Measurements from ENCODE around the gene PRPF18. TPM values are rescaled to one million over a fixed set of nuclear protein-coding genes. Genes with fewer than 3 reads are reported as not detected.

The PRPF18 gene
- total and polyA plus RNA-seq, 7 experiments from 2014 or later = 20.2 to 42.8 (median 28.8) TPM

- H3K27me3 ChIP-seq (ENCODE audit: control insufficient read depth in 2 of 2, insufficient read depth in 2 of 2, low read length in 2 of 2) = no peaks in the 10 kb centered on the region
- no peak overlapping the region for H3K27ac Mint-ChIP-seq
These were observed 46.2 kb downstream of the PRPF18 start for GRCh38 chr10:13632884-13633440.

GRCh38 chr10:13633689-13634088, 46.9 kb downstream of the PRPF18 start:
- peak overlapping the region in 2 of 9 donors; percentile 0 to 26 for H3K27ac Mint-ChIP-seq

More at GRCh38 chr10:13632884-13633440, 46.2 kb downstream of the PRPF18 start:
- Mint-ChIP-seq H3K4me1 (peaks cover 0 to 7% (median 0%) of the 10 kb centered on the region in 7 donors), H3K9me3 (no peaks in the 10 kb centered on the region), H3K36me3 (peaks cover 15 to 69% (median 28%) of the 10 kb centered on the region in 5 donors), H3K4me3 (no peak overlapping the region), H3K27me3 (no peaks in the 10 kb centered on the region)
- intact Hi-C loops (cut with micrococcal nuclease) = no loop called here
- no peak overlapping the region for H3K4me3 ChIP-seq (ENCODE audit: low read length)
- no peak for DNase-seq
- H3K9me3 ChIP-seq (ENCODE audit: control insufficient read depth in 2 of 3, low read length in 3 of 3) = no peaks in the 10 kb centered on the region
- H3K4me1 ChIP-seq (ENCODE audit: control insufficient read depth in 2 of 2, insufficient read depth in 2 of 2, low read length in 2 of 2) = no peaks in the 10 kb centered on the region
- ATAC-seq = no peak
- POLR2A ChIA-PET = no interaction called here
- H3K36me3 ChIP-seq (ENCODE audit: control insufficient read depth in 2 of 3, insufficient read depth in 3 of 3, low read length in 3 of 3) = peaks cover 0 to 53% (median 0%) of the 10 kb centered on the region in 3 experiments
- CTCF ChIA-PET = no interaction called here
- no peak overlapping the region for H3K27ac ChIP-seq (ENCODE audit: low read depth, low read length)

GRCh38 chr10:13634207-13634606, 47.4 kb downstream of the PRPF18 start:
- H3K9me3 ChIP-seq (ENCODE audit: control insufficient read depth in 2 of 3, low read length in 3 of 3) = no peaks in the 10 kb centered on the region
- Mint-ChIP-seq H3K4me3 (no peak overlapping the region), H3K27me3 (no peaks in the 10 kb centered on the region), H3K36me3 (peaks cover 19 to 75% (median 40%) of the 10 kb centered on the region in 5 donors), H3K9me3 (peaks cover 0 to 2% (median 0%) of the 10 kb centered on the region in 11 donors), H3K27ac (no peak overlapping the region), H3K4me1 (peaks cover 0 to 7% (median 0%) of the 10 kb centered on the region in 7 donors)
- no peak for ATAC-seq
- peaks cover 0 to 59% (median 0%) of the 10 kb centered on the region in 3 experiments for H3K36me3 ChIP-seq (ENCODE audit: control insufficient read depth in 2 of 3, insufficient read depth in 3 of 3, low read length in 3 of 3)
- ChIA-PET CTCF (interaction anchor here (0.5 kb wide), 1 partner anchor 31 kb away, joined by 3 read pairs; no protein-coding TSS in a partner anchor), POLR2A (no interaction called here)
- H3K4me1 ChIP-seq (ENCODE audit: control insufficient read depth in 2 of 2, insufficient read depth in 2 of 2, low read length in 2 of 2) = no peaks in the 10 kb centered on the region
- H3K27me3 ChIP-seq (ENCODE audit: control insufficient read depth in 2 of 2, insufficient read depth in 2 of 2, low read length in 2 of 2) = no peaks in the 10 kb centered on the region
- H3K4me3 ChIP-seq (ENCODE audit: low read length) = no peak overlapping the region
- no peak overlapping the region for H3K27ac ChIP-seq (ENCODE audit: low read depth, low read length)
- no peak for DNase-seq
- intact Hi-C loops (cut with micrococcal nuclease) = no loop called here

More at GRCh38 chr10:13633689-13634088, 46.9 kb downstream of the PRPF18 start:
- H3K27me3 Mint-ChIP-seq = no peaks in the 10 kb centered on the region
- H3K27ac ChIP-seq (ENCODE audit: low read depth, low read length) = no peak overlapping the region
- no peak overlapping the region for H3K4me3 Mint-ChIP-seq
- H3K4me3 ChIP-seq (ENCODE audit: low read length) = no peak overlapping the region
- H3K9me3 ChIP-seq (ENCODE audit: control insufficient read depth in 2 of 3, low read length in 3 of 3) = no peaks in the 10 kb centered on the region
- peaks cover 0 to 56% (median 0%) of the 10 kb centered on the region in 3 experiments for H3K36me3 ChIP-seq (ENCODE audit: control insufficient read depth in 2 of 3, insufficient read depth in 3 of 3, low read length in 3 of 3)
- DNase-seq (no peak), ATAC-seq (no peak)
- POLR2A ChIA-PET = no interaction called here
- peaks cover 16 to 74% (median 35%) of the 10 kb centered on the region in 5 donors for H3K36me3 Mint-ChIP-seq
- no peaks in the 10 kb centered on the region for H3K27me3 ChIP-seq (ENCODE audit: control insufficient read depth in 2 of 2, insufficient read depth in 2 of 2, low read length in 2 of 2)
- H3K4me1 Mint-ChIP-seq = peaks cover 0 to 7% (median 0%) of the 10 kb centered on the region in 7 donors
- no peaks in the 10 kb centered on the region for H3K4me1 ChIP-seq (ENCODE audit: control insufficient read depth in 2 of 2, insufficient read depth in 2 of 2, low read length in 2 of 2)
- no peaks in the 10 kb centered on the region for H3K9me3 Mint-ChIP-seq
- CTCF ChIA-PET = no interaction called here
- intact Hi-C loops (cut with micrococcal nuclease) = no loop called here

GRCh38 chr10:13636776-13637175, 50.0 kb downstream of the PRPF18 start:
- POLR2A ChIA-PET = no interaction called here
- H3K4me1 ChIP-seq (ENCODE audit: control insufficient read depth in 2 of 2, insufficient read depth in 2 of 2, low read length in 2 of 2) = no peaks in the 10 kb centered on the region
- H3K9me3 ChIP-seq (ENCODE audit: control insufficient read depth in 2 of 3, low read length in 3 of 3) = peaks cover 0 to 8% (median 0%) of the 10 kb centered on the region in 3 experiments
- Mint-ChIP-seq H3K4me1 (peaks cover 0 to 7% (median 0%) of the 10 kb centered on the region in 7 donors), H3K9me3 (peaks cover 6 to 18% (median 13%) of the 10 kb centered on the region in 11 donors), H3K27me3 (no peaks in the 10 kb centered on the region), H3K27ac (no peak overlapping the region), H3K36me3 (peaks cover 31 to 79% (median 57%) of the 10 kb centered on the region in 5 donors), H3K4me3 (no peak overlapping the region)
- H3K36me3 ChIP-seq (ENCODE audit: control insufficient read depth in 2 of 3, insufficient read depth in 3 of 3, low read length in 3 of 3) = peaks cover 0 to 60% (median 0%) of the 10 kb centered on the region in 3 experiments
- no peaks in the 10 kb centered on the region for H3K27me3 ChIP-seq (ENCODE audit: control insufficient read depth in 2 of 2, insufficient read depth in 2 of 2, low read length in 2 of 2)
- no peak for ATAC-seq
- intact Hi-C loops (cut with micrococcal nuclease) = no loop called here
- H3K27ac ChIP-seq (ENCODE audit: low read depth, low read length) = no peak overlapping the region
- DNase-seq = no peak
- H3K4me3 ChIP-seq (ENCODE audit: low read length) = no peak overlapping the region
- CTCF ChIA-PET = no interaction called here

GRCh38 chr10:13637303-13637856, 50.6 kb downstream of the PRPF18 start:
- Mint-ChIP-seq H3K4me1 (peaks cover 0 to 7% (median 0%) of the 10 kb centered on the region in 7 donors), H3K27ac (no peak overlapping the region), H3K9me3 (peaks cover 7 to 24% (median 17%) of the 10 kb centered on the region in 11 donors), H3K27me3 (no peaks in the 10 kb centered on the region), H3K36me3 (peaks cover 36 to 83% (median 63%) of the 10 kb centered on the region in 5 donors), H3K4me3 (no peak overlapping the region)
- H3K36me3 ChIP-seq (ENCODE audit: control insufficient read depth in 2 of 3, insufficient read depth in 3 of 3, low read length in 3 of 3) = peaks cover 0 to 61% (median 0%) of the 10 kb centered on the region in 3 experiments
- intact Hi-C loops (cut with micrococcal nuclease) = no loop called here
- POLR2A ChIA-PET = no interaction called here
- no peaks in the 10 kb centered on the region for H3K27me3 ChIP-seq (ENCODE audit: control insufficient read depth in 2 of 2, insufficient read depth in 2 of 2, low read length in 2 of 2)
- peaks cover 0 to 14% (median 5%) of the 10 kb centered on the region in 3 experiments for H3K9me3 ChIP-seq (ENCODE audit: control insufficient read depth in 2 of 3, low read length in 3 of 3)
- DNase-seq = no peak
- CTCF ChIA-PET = no interaction called here
- H3K4me1 ChIP-seq (ENCODE audit: control insufficient read depth in 2 of 2, insufficient read depth in 2 of 2, low read length in 2 of 2) = no peaks in the 10 kb centered on the region
- no peak for ATAC-seq
- no peak overlapping the region for H3K27ac ChIP-seq (ENCODE audit: low read depth, low read length)
- no peak overlapping the region for H3K4me3 ChIP-seq (ENCODE audit: low read length)

GRCh38 chr10:13637894-13638293, 51.1 kb downstream of the PRPF18 start:
- Mint-ChIP-seq H3K36me3 (peaks cover 36 to 86% (median 68%) of the 10 kb centered on the region in 5 donors), H3K27me3 (no peaks in the 10 kb centered on the region), H3K4me1 (peaks cover 0 to 5% (median 0%) of the 10 kb centered on the region in 7 donors), H3K27ac (no peak overlapping the region), H3K9me3 (peaks cover 11 to 29% (median 22%) of the 10 kb centered on the region in 11 donors), H3K4me3 (no peak overlapping the region)
- Histone ChIP-seq H3K36me3 (ENCODE audit: control insufficient read depth in 2 of 3, insufficient read depth in 3 of 3, low read length in 3 of 3) (peaks cover 0 to 60% (median 0%) of the 10 kb centered on the region in 3 experiments), H3K9me3 (ENCODE audit: control insufficient read depth in 2 of 3, low read length in 3 of 3) (peaks cover 0 to 19% (median 5%) of the 10 kb centered on the region in 3 experiments), H3K4me1 (ENCODE audit: control insufficient read depth in 2 of 2, insufficient read depth in 2 of 2, low read length in 2 of 2) (no peaks in the 10 kb centered on the region), H3K27me3 (ENCODE audit: control insufficient read depth in 2 of 2, insufficient read depth in 2 of 2, low read length in 2 of 2) (no peaks in the 10 kb centered on the region), H3K4me3 (ENCODE audit: low read length) (no peak overlapping the region), H3K27ac (ENCODE audit: low read depth, low read length) (no peak overlapping the region)
- ChIA-PET POLR2A (no interaction called here), CTCF (no interaction called here)
- intact Hi-C loops (cut with micrococcal nuclease) = no loop called here
- ATAC-seq (no peak), DNase-seq (no peak)

Measured in naive thymus-derived CD4-positive, alpha-beta T cell (primary cell).